LNCAP (cell line): ENCODE measurements around the gene EXD3.

Experiments
- CTCF ChIP-seq: fragments of 450-650 bp; IDR thresholded peaks from 2 replicates; pipeline ENCODE4 v1.5.1; 2017; ENCODE audit warnings: mild to moderate bottlenecking

Gene EXD3

GRCh38 chr9:137387891-137388560 lies 34.9 kb downstream of the EXD3 start:
- TF ChIP-seq CTCF = no peak

GRCh38 chr9:137387114-137387890 lies 35.7 kb downstream of the EXD3 start:
- no peak for TF ChIP-seq CTCF

- TF ChIP-seq CTCF = no peak
Measured at GRCh38 chr9:137385061-137385655, 37.8 kb downstream of the EXD3 start.

GRCh38 chr9:137383784-137384756 lies 38.9 kb downstream of the EXD3 start:
- TF ChIP-seq CTCF = no peak

- no peak for TF ChIP-seq CTCF
Measured at GRCh38 chr9:137383081-137383783, 39.7 kb downstream of the EXD3 start.

GRCh38 chr9:137382444-137383080 lies 40.4 kb downstream of the EXD3 start:
- TF ChIP-seq CTCF = no peak
